Astrocyte of the cerebellum (primary cell): ENCODE results near the gene HEATR5B.

Experiments
- DNase-seq: peaks from one replicate; pipeline ENCODE4 v3.0.0-alpha.2; 2011; ENCODE audit warnings: low read depth
- H3K4me3 ChIP-seq: 2 replicates; pipeline ENCODE4 v1.5.1; 2011; ENCODE audit warnings: mild to moderate bottlenecking, low read depth, low read length, moderate library complexity
- CTCF ChIP-seq: IDR thresholded peaks from 2 replicates; pipeline ENCODE4 v1.5.1; 2012; ENCODE audit warnings: low read length, low read depth, moderate library complexity, mild to moderate bottlenecking; ENCODE audit errors: missing control alignments
- in situ Hi-C: cut with HindIII; loops from 2 replicates; pipeline ENCODE4 v1.10.0; 2017; ENCODE audit warnings: low sequenced_read_pairs

The HEATR5B gene

GRCh38 chr2:37026050-37026449, 58.1 kb downstream of the HEATR5B start:
- no peak overlapping the region for H3K4me3 ChIP-seq
- TF ChIP-seq CTCF = no peak
- no peak for DNase-seq
- in situ Hi-C loops = no loop called here

GRCh38 chr2:37020887-37021796, 63.0 kb downstream of the HEATR5B start:
- DNase-seq = no peak

GRCh38 chr2:37020212-37020886, 63.8 kb downstream of the HEATR5B start:
- TF ChIP-seq CTCF = no peak
- no peak overlapping the region for H3K4me3 ChIP-seq
- peak; percentile 59 for DNase-seq
- in situ Hi-C loops = no loop called here

More at GRCh38 chr2:37020887-37021796, 63.0 kb downstream of the HEATR5B start:
- H3K4me3 ChIP-seq = no peak overlapping the region
- TF ChIP-seq CTCF = no peak
- in situ Hi-C loops = no loop called here

- TF ChIP-seq CTCF = no peak
- no peak for DNase-seq
- in situ Hi-C loops = no loop called here
- no peak overlapping the region for H3K4me3 ChIP-seq
Observed at GRCh38 chr2:37013315-37013641, 70.9 kb downstream of the HEATR5B start.

- DNase-seq = no peak
- H3K4me3 ChIP-seq = no peak overlapping the region
- TF ChIP-seq CTCF = no peak
- in situ Hi-C loops = no loop called here
Observed at GRCh38 chr2:37011130-37011529, 73.0 kb downstream of the HEATR5B start.

GRCh38 chr2:37005118-37005868, 78.9 kb downstream of the HEATR5B start:
- no peak for DNase-seq
- H3K4me3 ChIP-seq = no peak overlapping the region
- in situ Hi-C loops = no loop called here
- peak; percentile 35 for TF ChIP-seq CTCF
